ENCODE results near the gene MAP3K20. TPM values are rescaled to one million over a fixed set of nuclear protein-coding genes. Genes with fewer than 3 reads are reported as not detected.
"Not testable (repeated sequence)": the region's sequence is repeated elsewhere in the genome, so short reads cannot be mapped to it uniquely, and the experiment has no call there.

Gene MAP3K20
- total and polyA plus RNA-seq, 2 experiments from 2014 or later = 7.6 to 9.6 TPM

GRCh38 chr2:173093617-173094016, 18.0 kb downstream of the MAP3K20 start:
- H3F3A ChIP-seq (replicated peaks; ENCODE audit: low read depth); H3K27ac Mint-ChIP-seq; H3K36me3 Mint-ChIP-seq (ENCODE audit: low read depth): not testable (repeated sequence)

GRCh38 chr2:173094731-173095130, 19.1 kb downstream of the MAP3K20 start:
- peaks cover 13% of the 10 kb centered on the region for H3K4me1 Mint-ChIP-seq

More at GRCh38 chr2:173093617-173094016, 18.0 kb downstream of the MAP3K20 start:
- not testable (repeated sequence) for H3K4me1 ChIP-seq (ENCODE audit: insufficient read depth); H3K27me3 ChIP-seq (ENCODE audit: insufficient read depth); H3K4me3 ChIP-seq; ATAC-seq; H3K27ac ChIP-seq (ENCODE audit: low read depth); H3K4me3 Mint-ChIP-seq; H3K4me2 ChIP-seq; H4K20me1 ChIP-seq (replicated peaks; ENCODE audit: insufficient read depth); H3K36me3 ChIP-seq (ENCODE audit: insufficient read depth); H3K27me3 Mint-ChIP-seq (ENCODE audit: insufficient read depth, low read depth, poor library complexity); H3K9me3 Mint-ChIP-seq; DNase-seq (ENCODE audit: low spot score); H2AFZ ChIP-seq; H3K9me2 ChIP-seq (ENCODE audit: insufficient read depth); H3K79me2 ChIP-seq (replicated peaks; ENCODE audit: insufficient read depth)
- peaks cover 12% of the 10 kb centered on the region for H3K4me1 Mint-ChIP-seq

GRCh38 chr2:173095356-173095755, 19.7 kb downstream of the MAP3K20 start:
- Histone ChIP-seq H3K79me2 (replicated peaks; ENCODE audit: insufficient read depth) (no peaks in the 10 kb centered on the region), H3K27ac (ENCODE audit: low read depth) (no peak overlapping the region), H3K4me1 (ENCODE audit: insufficient read depth) (peaks cover 5% of the 10 kb centered on the region; the same call in 1 of the 2 replicates), H2AFZ (no peak overlapping the region), H3K4me3 (no peak overlapping the region), H3K27me3 (ENCODE audit: insufficient read depth) (no peaks in the 10 kb centered on the region), H3K9me2 (ENCODE audit: insufficient read depth) (no peaks in the 10 kb centered on the region), H3K36me3 (ENCODE audit: insufficient read depth) (no peaks in the 10 kb centered on the region), H3F3A (replicated peaks; ENCODE audit: low read depth) (no peaks in the 10 kb centered on the region), H4K20me1 (replicated peaks; ENCODE audit: insufficient read depth) (no peaks in the 10 kb centered on the region), H3K4me2 (no peak overlapping the region)
- no peaks in the 10 kb centered on the region for H3K27me3 Mint-ChIP-seq (ENCODE audit: insufficient read depth, low read depth, poor library complexity)
- no peak overlapping the region for H3K27ac Mint-ChIP-seq
- ATAC-seq (no peak), DNase-seq (ENCODE audit: low spot score) (no peak)
- peaks cover 12% of the 10 kb centered on the region for H3K4me1 Mint-ChIP-seq
- H3K4me3 Mint-ChIP-seq = no peak overlapping the region
- TF ChIP-seq EZH2 (IDR thresholded peaks at IDR 0.05; ENCODE audit: low read depth, unreplicated experiment) (no peak), STAT1 (IDR thresholded peaks at IDR 0.05; ENCODE audit: unreplicated experiment) (no peak), REST (IDR thresholded peaks at IDR 0.05; ENCODE audit: unreplicated experiment) (no peak), ETS1 (IDR thresholded peaks at IDR 0.05) (no peak), POLR2AphosphoS5 (IDR thresholded peaks at IDR 0.05; ENCODE audit: low read depth) (no peak)
- no peaks in the 10 kb centered on the region for H3K36me3 Mint-ChIP-seq (ENCODE audit: low read depth)
- H3K9me3 Mint-ChIP-seq = no peaks in the 10 kb centered on the region; the same call in 2 of the 3 replicates

More at GRCh38 chr2:173094731-173095130, 19.1 kb downstream of the MAP3K20 start:
- H3K4me1 ChIP-seq (ENCODE audit: insufficient read depth) = peaks cover 5% of the 10 kb centered on the region; the same call in 1 of the 2 replicates
- no peak overlapping the region for H3K4me2 ChIP-seq
- no peaks in the 10 kb centered on the region for H3K27me3 ChIP-seq (ENCODE audit: insufficient read depth)
- no peaks in the 10 kb centered on the region for H3K36me3 Mint-ChIP-seq (ENCODE audit: low read depth)
- H3K27ac Mint-ChIP-seq = no peak overlapping the region
- no peak overlapping the region for H3K27ac ChIP-seq (ENCODE audit: low read depth)
- no peaks in the 10 kb centered on the region for H3K9me2 ChIP-seq (ENCODE audit: insufficient read depth)
- no peaks in the 10 kb centered on the region; the same call in 2 of the 3 replicates for H3K9me3 Mint-ChIP-seq
- DNase-seq (ENCODE audit: low spot score) = no peak
- no peaks in the 10 kb centered on the region for H3K27me3 Mint-ChIP-seq (ENCODE audit: insufficient read depth, low read depth, poor library complexity)
- H3K79me2 ChIP-seq (replicated peaks; ENCODE audit: insufficient read depth) = no peaks in the 10 kb centered on the region
- TF ChIP-seq ZNF114 (CRISPR knock-in tag; IDR thresholded peaks at IDR 0.05) (no peak), REST (IDR thresholded peaks at IDR 0.05; ENCODE audit: unreplicated experiment) (no peak), POLR2AphosphoS5 (IDR thresholded peaks at IDR 0.05; ENCODE audit: low read depth) (no peak), EZH2 (IDR thresholded peaks at IDR 0.05; ENCODE audit: low read depth, unreplicated experiment) (no peak)
- H3K4me3 Mint-ChIP-seq = no peak overlapping the region
- no peak overlapping the region for H2AFZ ChIP-seq
- no peak overlapping the region for H3K4me3 ChIP-seq
- H4K20me1 ChIP-seq (replicated peaks; ENCODE audit: insufficient read depth) = no peaks in the 10 kb centered on the region
- ATAC-seq = no peak
- H3K36me3 ChIP-seq (ENCODE audit: insufficient read depth) = no peaks in the 10 kb centered on the region
- no peaks in the 10 kb centered on the region for H3F3A ChIP-seq (replicated peaks; ENCODE audit: low read depth)
